Activated naive CD8-positive, alpha-beta T cell treated with anti-CD3 and anti-CD28 coated beads, Interleukin-2, amount 50 U/mL, for 24 hours (primary cell): ENCODE results near the gene SMAD4.

ENCODE experiments used
- ATAC-seq: fragments of 150-1000 bp; cut with Tn5 transposase; one replicate; pipeline ENCODE4 v1.10.0; 2021
- DNase-seq: peaks from one replicate; pipeline ENCODE4 v3.0.0; 2021
- H3K27ac Mint-ChIP-seq: one replicate; pipeline ENCODE4 v1.8.0; 2021; ENCODE audit warnings: mild to moderate bottlenecking, mixed read lengths
- H3K27me3 Mint-ChIP-seq: one replicate; pipeline ENCODE4 v1.8.0; 2021; ENCODE audit warnings: mixed read lengths
- H3K36me3 Mint-ChIP-seq: one replicate; pipeline ENCODE4 v1.8.0; 2021; ENCODE audit warnings: low read depth, mixed read lengths
- H3K4me1 Mint-ChIP-seq: one replicate; pipeline ENCODE4 v1.8.0; 2021; ENCODE audit warnings: mixed read lengths
- H3K4me3 Mint-ChIP-seq: one replicate; pipeline ENCODE4 v1.8.0; 2021; ENCODE audit warnings: mild to moderate bottlenecking, moderate library complexity, mixed read lengths
- H3K9me3 Mint-ChIP-seq: one replicate; pipeline ENCODE4 v1.8.0; 2021; ENCODE audit warnings: mixed read lengths

Gene SMAD4

DNA sequence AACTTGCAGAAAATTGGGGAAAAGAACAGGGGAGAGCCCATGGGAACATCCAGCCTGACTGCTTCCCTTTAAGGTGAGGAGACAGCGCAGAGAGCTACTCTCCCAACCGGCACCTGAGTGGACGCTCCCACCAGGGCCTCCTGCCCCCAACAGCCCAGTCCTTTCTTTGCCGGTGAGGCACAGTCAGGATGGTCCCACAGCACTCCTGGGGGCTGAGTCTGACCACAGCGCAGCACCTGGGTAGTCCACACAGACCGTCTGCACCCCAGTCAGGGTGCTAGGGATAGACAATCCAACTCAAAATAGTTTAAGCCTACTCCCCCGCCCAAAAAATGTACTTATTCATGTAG, 93.0 kb downstream of the SMAD4 start:
- H3K27ac Mint-ChIP-seq = no peak overlapping the region
- no peaks in the 10 kb centered on the region for H3K9me3 Mint-ChIP-seq
- ATAC-seq = no peak
- H3K27me3 Mint-ChIP-seq = peaks cover 1% of the 10 kb centered on the region
- DNase-seq = no peak
- no peak overlapping the region for H3K4me3 Mint-ChIP-seq
- H3K4me1 Mint-ChIP-seq = no peaks in the 10 kb centered on the region
- no peaks in the 10 kb centered on the region for H3K36me3 Mint-ChIP-seq

GRCh38 chr18:51123481-51123880, 93.5 kb downstream of the SMAD4 start:
- ATAC-seq = no peak
- no peak for DNase-seq

GRCh38 chr18:51123936-51124486, 94.0 kb downstream of the SMAD4 start:
- DNase-seq (no peak), ATAC-seq (no peak)
- Mint-ChIP-seq H3K4me1 (peaks cover 6% of the 10 kb centered on the region), H3K27ac (no peak overlapping the region), H3K9me3 (no peaks in the 10 kb centered on the region), H3K4me3 (no peak overlapping the region), H3K27me3 (no peaks in the 10 kb centered on the region), H3K36me3 (no peaks in the 10 kb centered on the region)

More at GRCh38 chr18:51123481-51123880, 93.5 kb downstream of the SMAD4 start:
- Mint-ChIP-seq H3K27ac (no peak overlapping the region), H3K9me3 (no peaks in the 10 kb centered on the region), H3K36me3 (no peaks in the 10 kb centered on the region), H3K4me3 (no peak overlapping the region), H3K4me1 (peaks cover 2% of the 10 kb centered on the region), H3K27me3 (peaks cover 1% of the 10 kb centered on the region)

- H3K4me1 Mint-ChIP-seq = peaks cover 6% of the 10 kb centered on the region
- no peak overlapping the region for H3K4me3 Mint-ChIP-seq
- no peak overlapping the region for H3K27ac Mint-ChIP-seq
- H3K36me3 Mint-ChIP-seq = no peaks in the 10 kb centered on the region
- H3K9me3 Mint-ChIP-seq = no peaks in the 10 kb centered on the region
- no peak for ATAC-seq
- no peaks in the 10 kb centered on the region for H3K27me3 Mint-ChIP-seq
- DNase-seq = no peak
These were observed 96.0 kb downstream of the SMAD4 start for GRCh38 chr18:51125976-51126375.

DNA sequence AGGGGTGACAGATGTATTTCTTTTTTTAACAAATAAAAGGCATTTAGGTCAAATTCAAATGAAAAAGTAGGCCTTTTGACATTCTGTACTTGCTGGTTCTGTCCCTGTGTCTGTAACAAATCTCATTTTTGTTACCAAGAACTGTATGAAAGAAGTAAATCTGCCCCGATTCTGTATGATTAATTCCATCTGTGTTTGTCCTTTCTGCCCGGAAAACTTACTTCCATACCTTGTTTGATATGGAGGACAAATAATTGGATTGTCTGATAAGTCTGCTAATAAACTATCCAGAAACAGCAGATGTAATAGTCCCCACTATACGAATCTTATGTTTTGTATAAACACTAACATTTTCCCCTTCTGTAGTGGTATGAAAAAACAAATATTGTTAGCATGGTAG, 97.7 kb downstream of the SMAD4 start:
- H3K27me3 Mint-ChIP-seq = no peaks in the 10 kb centered on the region
- no peaks in the 10 kb centered on the region for H3K9me3 Mint-ChIP-seq
- H3K4me3 Mint-ChIP-seq = no peak overlapping the region
- ATAC-seq (no peak), DNase-seq (no peak)
- peaks cover 6% of the 10 kb centered on the region for H3K4me1 Mint-ChIP-seq
- H3K27ac Mint-ChIP-seq = no peak overlapping the region
- no peaks in the 10 kb centered on the region for H3K36me3 Mint-ChIP-seq

- H3K27ac Mint-ChIP-seq = no peak overlapping the region
- H3K36me3 Mint-ChIP-seq = no peaks in the 10 kb centered on the region
- ATAC-seq (no peak), DNase-seq (no peak)
- H3K4me1 Mint-ChIP-seq = peaks cover 6% of the 10 kb centered on the region
- H3K9me3 Mint-ChIP-seq = no peaks in the 10 kb centered on the region
- H3K27me3 Mint-ChIP-seq = no peaks in the 10 kb centered on the region
- no peak overlapping the region for H3K4me3 Mint-ChIP-seq
These were observed 98.5 kb downstream of the SMAD4 start for GRCh38 chr18:51128533-51128932.

- Mint-ChIP-seq H3K4me1 (peaks cover 6% of the 10 kb centered on the region), H3K4me3 (no peak overlapping the region), H3K27ac (no peak overlapping the region), H3K27me3 (no peaks in the 10 kb centered on the region), H3K9me3 (no peaks in the 10 kb centered on the region), H3K36me3 (no peaks in the 10 kb centered on the region)
- ATAC-seq = no peak
- DNase-seq = no peak
These were observed 102.4 kb downstream of the SMAD4 start for GRCh38 chr18:51132256-51132935.

GRCh38 chr18:51133580-51134160, 103.7 kb downstream of the SMAD4 start:
- Mint-ChIP-seq H3K4me1 (peaks cover 3% of the 10 kb centered on the region), H3K27ac (no peak overlapping the region), H3K36me3 (no peaks in the 10 kb centered on the region), H3K27me3 (no peaks in the 10 kb centered on the region), H3K9me3 (no peaks in the 10 kb centered on the region), H3K4me3 (no peak overlapping the region)
- no peak for DNase-seq
- no peak for ATAC-seq
